Fibroblast of skin of right quadriceps (primary cell): ENCODE data around the gene DDX46.
"Not testable (repeated sequence)": the region's sequence is repeated elsewhere in the genome, so short reads cannot be mapped to it uniquely, and the experiment has no call there.

Source experiments
- DNase-seq: peaks from one replicate; pipeline ENCODE4 v3.0.0-alpha.2; 2013

Gene DDX46

GRCh38 chr5:134758504-134759341 is at the start of gene DDX46:
Gene DDX46, plus strand, starts transcription at chr5:134758779. Its CDS starts 160 bp downstream, at chr5:134758939.
- DNase-seq, result peak; percentile 91

GRCh38 chr5:134714120-134714519 is 44.5 kb upstream of the DDX46 start:
- no peak for DNase-seq

- DNase-seq, result no peak
Measured at GRCh38 chr5:134714541-134714940, 44.0 kb upstream of the DDX46 start.

- DNase-seq, result not testable (repeated sequence)
Measured at GRCh38 chr5:134715466-134715865, 43.1 kb upstream of the DDX46 start.

GRCh38 chr5:134724872-134725271 is 33.7 kb upstream of the DDX46 start:
- DNase-seq, result no peak

- DNase-seq, result no peak
Measured at GRCh38 chr5:134732819-134733218, 25.8 kb upstream of the DDX46 start.

- no peak for DNase-seq
Measured at GRCh38 chr5:134735243-134735642, 23.3 kb upstream of the DDX46 start.

GRCh38 chr5:134736173-134736812 is 22.3 kb upstream of the DDX46 start:
- DNase-seq, result no peak

- DNase-seq, result peak; percentile 98
Measured at GRCh38 chr5:134738133-134738962, 20.2 kb upstream of the DDX46 start, which contains the start of gene CAMLG. Gene CAMLG, plus strand, starts transcription at chr5:134738548. Its CDS starts 73 bp downstream, at chr5:134738621.

GRCh38 chr5:134738963-134739661 is 19.5 kb upstream of the DDX46 start:
- DNase-seq, result peak; percentile 24

- no peak for DNase-seq
Measured at GRCh38 chr5:134741052-134741451, 17.5 kb upstream of the DDX46 start.

- no peak for DNase-seq
Measured at GRCh38 chr5:134742134-134742533, 16.4 kb upstream of the DDX46 start.

- no peak for DNase-seq
Measured at GRCh38 chr5:134749415-134749814, 9.2 kb upstream of the DDX46 start.

- DNase-seq, result no peak
Measured at GRCh38 chr5:134758176-134758503, 439 bp upstream of the DDX46 start.

- DNase-seq, result not testable (repeated sequence)
Measured at GRCh38 chr5:134767528-134768291, 9.1 kb downstream of the DDX46 start.

GRCh38 chr5:134769206-134769605 is 10.6 kb downstream of the DDX46 start:
- DNase-seq, result peak; percentile 57

GRCh38 chr5:134772461-134773125 is 14.0 kb downstream of the DDX46 start:
- no peak for DNase-seq

- no peak for DNase-seq
Measured at GRCh38 chr5:134777366-134777765, 18.8 kb downstream of the DDX46 start.

- DNase-seq, result no peak
Measured at GRCh38 chr5:134784241-134784920, 25.8 kb downstream of the DDX46 start.

GRCh38 chr5:134784946-134785620 is 26.5 kb downstream of the DDX46 start:
- DNase-seq, result peak; percentile 11
